Uterus (tissue), 2 donors: ENCODE data around the gene KRT72.

ENCODE experiments used
- POLR2A ChIP-seq, 2 donors: fragments of 450-650 bp; IDR thresholded peaks; one replicate each; pipeline ENCODE4 v1.6.1; 2016; ENCODE audit warnings: antibody characterized with exemption in 2 of 2, mild to moderate bottlenecking in 1 of 2, moderate library complexity in 1 of 2
- TF ChIP-seq, protein P1 (sequence below), 4 experiments: fragments of 200-600 bp in 2 of 4; fragments of 450-650 bp in 2 of 4; sonication (generic) in 2 of 4; IDR thresholded peaks; one replicate each; pipeline ENCODE4 v1.5.1; 2016 to 2019; ENCODE audit warnings: antibody characterized with exemption in 4 of 4, mild to moderate bottlenecking in 2 of 4, moderate library complexity in 1 of 4

DNA sequence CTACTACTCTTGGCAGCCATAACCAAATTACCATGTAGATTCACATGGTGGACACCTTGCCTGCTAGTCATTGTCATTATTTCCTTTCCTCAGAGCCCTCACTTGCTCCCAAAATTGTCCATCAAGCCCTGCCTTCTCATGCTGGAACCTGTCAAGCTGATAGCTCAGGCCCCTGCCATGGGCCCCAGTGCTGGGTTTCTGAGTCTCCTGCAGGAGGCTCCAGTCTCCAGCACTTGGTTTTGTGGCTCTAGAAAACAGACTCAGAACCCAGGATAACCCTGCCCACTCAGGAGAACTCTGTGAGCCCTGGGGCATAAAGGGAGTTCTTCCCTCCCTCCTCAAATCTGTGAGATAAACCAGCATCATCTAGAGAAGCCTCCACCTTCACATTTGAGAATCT, 59.1 kb downstream of the KRT72 start:
- TF ChIP-seq, protein P1, sequence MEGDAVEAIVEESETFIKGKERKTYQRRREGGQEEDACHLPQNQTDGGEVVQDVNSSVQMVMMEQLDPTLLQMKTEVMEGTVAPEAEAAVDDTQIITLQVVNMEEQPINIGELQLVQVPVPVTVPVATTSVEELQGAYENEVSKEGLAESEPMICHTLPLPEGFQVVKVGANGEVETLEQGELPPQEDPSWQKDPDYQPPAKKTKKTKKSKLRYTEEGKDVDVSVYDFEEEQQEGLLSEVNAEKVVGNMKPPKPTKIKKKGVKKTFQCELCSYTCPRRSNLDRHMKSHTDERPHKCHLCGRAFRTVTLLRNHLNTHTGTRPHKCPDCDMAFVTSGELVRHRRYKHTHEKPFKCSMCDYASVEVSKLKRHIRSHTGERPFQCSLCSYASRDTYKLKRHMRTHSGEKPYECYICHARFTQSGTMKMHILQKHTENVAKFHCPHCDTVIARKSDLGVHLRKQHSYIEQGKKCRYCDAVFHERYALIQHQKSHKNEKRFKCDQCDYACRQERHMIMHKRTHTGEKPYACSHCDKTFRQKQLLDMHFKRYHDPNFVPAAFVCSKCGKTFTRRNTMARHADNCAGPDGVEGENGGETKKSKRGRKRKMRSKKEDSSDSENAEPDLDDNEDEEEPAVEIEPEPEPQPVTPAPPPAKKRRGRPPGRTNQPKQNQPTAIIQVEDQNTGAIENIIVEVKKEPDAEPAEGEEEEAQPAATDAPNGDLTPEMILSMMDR (IDR thresholded peaks at IDR 0.05) = no peak
- no peak for TF ChIP-seq POLR2A (IDR thresholded peaks at IDR 0.05)
